Measurements from ENCODE around the gene LCN12. TPM values are rescaled to one million over a fixed set of nuclear protein-coding genes. Genes with fewer than 3 reads are reported as not detected.

Gene LCN12
- polyA plus RNA-seq, 3 donors: 0.29 TPM; not detected in 2

- Histone ChIP-seq H2AFZ (ENCODE audit: insufficient read depth, low read depth, low read length, poor library complexity, severe bottlenecking) (no peak overlapping the region), H3K27ac (ENCODE audit: low read depth in 1 of 2, low read length in 2 of 2) (no peak overlapping the region), H4K20me1 (ENCODE audit: insufficient read depth, low read length) (no peaks in the 10 kb centered on the region), H3K79me2 (ENCODE audit: insufficient read depth, low read length) (no peaks in the 10 kb centered on the region), H3K4me1 (ENCODE audit: control insufficient read depth in 1 of 2, insufficient read depth in 2 of 2, low read length in 2 of 2) (peaks cover 5 to 10% of the 10 kb centered on the region in 2 donors), H3K36me3 (replicated peaks in 1 of 2; ENCODE audit: control insufficient read depth in 1 of 2, insufficient read depth in 2 of 2, low read length in 2 of 2) (no peaks in the 10 kb centered on the region), H3K9me3 (replicated peaks in 1 of 2; ENCODE audit: control insufficient read depth in 1 of 2, insufficient read depth in 1 of 2, low read length in 2 of 2) (no peaks in the 10 kb centered on the region), H3K9ac (ENCODE audit: insufficient read depth, low read length, poor library complexity, severe bottlenecking) (no peak overlapping the region), H3K4me2 (replicated peaks; ENCODE audit: extremely low read depth, low read length, poor library complexity, severe bottlenecking) (no peak overlapping the region), H3K27me3 (ENCODE audit: control insufficient read depth in 2 of 2, insufficient read depth in 2 of 2, low read length in 2 of 2) (peaks cover 19 to 46% of the 10 kb centered on the region in 2 donors), H3K4me3 (replicated peaks in 1 of 3; ENCODE audit: low read depth in 2 of 3, low read length in 3 of 3) (no peak overlapping the region)
- no peak for TF ChIP-seq CTCF (IDR thresholded peaks at IDR 0.05)
- intact Hi-C loops (cut with micrococcal nuclease): no loop called here
- Mint-ChIP-seq H3K4me1 (no peaks in the 10 kb centered on the region), H3K36me3 (peaks cover 0 to 3% of the 10 kb centered on the region in 2 donors), H3K4me3 (peak overlapping the region in 1 of 2 donors; percentile 6), H3K9me3 (peaks cover 0 to 7% (median 0%) of the 10 kb centered on the region in 7 donors), H3K27me3 (ENCODE audit: low read depth in 3 of 3) (peaks cover 39 to 68% (median 46%) of the 10 kb centered on the region in 3 donors), H3K27ac (no peak overlapping the region)
- 92% methylated on average over 8 of the region's 17 CpGs for WGBS (ENCODE audit: insufficient coverage)
- no peak for DNase-seq
Measured at GRCh38 chr9:136981588-136982231, 29.6 kb downstream of the LCN12 start.

- peak within 1 kb of the TSS in 1 of 7 donors; percentile 66 for H3K27ac Mint-ChIP-seq
- no peak within 1 kb of the TSS for H3K4me2 ChIP-seq (replicated peaks; ENCODE audit: extremely low read depth, low read length, poor library complexity, severe bottlenecking)
- H3K4me1 ChIP-seq (ENCODE audit: control insufficient read depth in 1 of 2, insufficient read depth in 2 of 2, low read length in 2 of 2): peaks cover 5 to 8% of the 10 kb centered on the region in 2 donors
- 90% methylated on average over 16 of the region's 18 CpGs for WGBS (ENCODE audit: insufficient coverage)
- no peak within 1 kb of the TSS for H3K9ac ChIP-seq (ENCODE audit: insufficient read depth, low read length, poor library complexity, severe bottlenecking)
- no peaks in the 10 kb centered on the region for H3K36me3 ChIP-seq (replicated peaks in 1 of 2; ENCODE audit: control insufficient read depth in 1 of 2, insufficient read depth in 2 of 2, low read length in 2 of 2)
- no peak for TF ChIP-seq CTCF (IDR thresholded peaks at IDR 0.05)
- no peaks in the 10 kb centered on the region for H4K20me1 ChIP-seq (ENCODE audit: insufficient read depth, low read length)
- peaks cover 0 to 3% of the 10 kb centered on the region in 2 donors for H3K36me3 Mint-ChIP-seq
- H2AFZ ChIP-seq (ENCODE audit: insufficient read depth, low read depth, low read length, poor library complexity, severe bottlenecking): no peak within 1 kb of the TSS
- peaks cover 45 to 68% (median 49%) of the 10 kb centered on the region in 3 donors for H3K27me3 Mint-ChIP-seq (ENCODE audit: low read depth in 3 of 3)
- intact Hi-C loops (cut with micrococcal nuclease): no loop called here
- no peaks in the 10 kb centered on the region for H3K79me2 ChIP-seq (ENCODE audit: insufficient read depth, low read length)
- DNase-seq: no peak
- H3K4me3 Mint-ChIP-seq: peak within 1 kb of the TSS in 1 of 2 donors; percentile 46
- H3K9me3 ChIP-seq (replicated peaks in 1 of 2; ENCODE audit: control insufficient read depth in 1 of 2, insufficient read depth in 1 of 2, low read length in 2 of 2): no peaks in the 10 kb centered on the region
- no peak within 1 kb of the TSS for H3K4me3 ChIP-seq (replicated peaks in 1 of 3; ENCODE audit: low read depth in 2 of 3, low read length in 3 of 3)
- H3K27ac ChIP-seq (ENCODE audit: low read depth in 1 of 2, low read length in 2 of 2): no peak within 1 kb of the TSS
- H3K27me3 ChIP-seq (ENCODE audit: control insufficient read depth in 2 of 2, insufficient read depth in 2 of 2, low read length in 2 of 2): peaks cover 19 to 44% of the 10 kb centered on the region in 2 donors
- peaks cover 0 to 7% (median 0%) of the 10 kb centered on the region in 7 donors for H3K9me3 Mint-ChIP-seq
- H3K4me1 Mint-ChIP-seq: no peaks in the 10 kb centered on the region
Measured at GRCh38 chr9:136982232-136983051, 30.4 kb downstream of the LCN12 start, which contains the start of gene LCNL1. Gene LCNL1, plus strand, starts transcription at chr9:136982993. Its CDS starts 594 bp downstream, at chr9:136983587.
